ENCODE data around the gene GPR142. TPM values are rescaled to one million over a fixed set of nuclear protein-coding genes. Genes with fewer than 3 reads are reported as not detected.

Gene GPR142
- total RNA-seq, 4 donors from 2014 or later: not detected

- TF ChIP-seq, protein P1, sequence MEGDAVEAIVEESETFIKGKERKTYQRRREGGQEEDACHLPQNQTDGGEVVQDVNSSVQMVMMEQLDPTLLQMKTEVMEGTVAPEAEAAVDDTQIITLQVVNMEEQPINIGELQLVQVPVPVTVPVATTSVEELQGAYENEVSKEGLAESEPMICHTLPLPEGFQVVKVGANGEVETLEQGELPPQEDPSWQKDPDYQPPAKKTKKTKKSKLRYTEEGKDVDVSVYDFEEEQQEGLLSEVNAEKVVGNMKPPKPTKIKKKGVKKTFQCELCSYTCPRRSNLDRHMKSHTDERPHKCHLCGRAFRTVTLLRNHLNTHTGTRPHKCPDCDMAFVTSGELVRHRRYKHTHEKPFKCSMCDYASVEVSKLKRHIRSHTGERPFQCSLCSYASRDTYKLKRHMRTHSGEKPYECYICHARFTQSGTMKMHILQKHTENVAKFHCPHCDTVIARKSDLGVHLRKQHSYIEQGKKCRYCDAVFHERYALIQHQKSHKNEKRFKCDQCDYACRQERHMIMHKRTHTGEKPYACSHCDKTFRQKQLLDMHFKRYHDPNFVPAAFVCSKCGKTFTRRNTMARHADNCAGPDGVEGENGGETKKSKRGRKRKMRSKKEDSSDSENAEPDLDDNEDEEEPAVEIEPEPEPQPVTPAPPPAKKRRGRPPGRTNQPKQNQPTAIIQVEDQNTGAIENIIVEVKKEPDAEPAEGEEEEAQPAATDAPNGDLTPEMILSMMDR (IDR thresholded peaks at IDR 0.05): no peak
- no peak for DNase-seq (ENCODE audit: low spot score)
- no peak for ATAC-seq (ENCODE audit: low FRiP score)
Measured at GRCh38 chr17:74343121-74343520, 24.2 kb upstream of the GPR142 start.

- ATAC-seq (ENCODE audit: low FRiP score): no peak
- TF ChIP-seq, protein P1 (IDR thresholded peaks at IDR 0.05): no peak
- no peak for DNase-seq (ENCODE audit: low spot score)
Measured at GRCh38 chr17:74343526-74344284, 23.6 kb upstream of the GPR142 start.

GRCh38 chr17:74344658-74345057 is 22.6 kb upstream of the GPR142 start:
- no peak for ATAC-seq (ENCODE audit: low FRiP score)
- TF ChIP-seq, protein P1 (IDR thresholded peaks at IDR 0.05): no peak
- DNase-seq (ENCODE audit: low spot score): no peak

GRCh38 chr17:74345433-74346241 is 21.7 kb upstream of the GPR142 start:
- no peak for ATAC-seq (ENCODE audit: low FRiP score)
- no peak for DNase-seq (ENCODE audit: low spot score)
- TF ChIP-seq, protein P1 (IDR thresholded peaks at IDR 0.05): no peak

DNA sequence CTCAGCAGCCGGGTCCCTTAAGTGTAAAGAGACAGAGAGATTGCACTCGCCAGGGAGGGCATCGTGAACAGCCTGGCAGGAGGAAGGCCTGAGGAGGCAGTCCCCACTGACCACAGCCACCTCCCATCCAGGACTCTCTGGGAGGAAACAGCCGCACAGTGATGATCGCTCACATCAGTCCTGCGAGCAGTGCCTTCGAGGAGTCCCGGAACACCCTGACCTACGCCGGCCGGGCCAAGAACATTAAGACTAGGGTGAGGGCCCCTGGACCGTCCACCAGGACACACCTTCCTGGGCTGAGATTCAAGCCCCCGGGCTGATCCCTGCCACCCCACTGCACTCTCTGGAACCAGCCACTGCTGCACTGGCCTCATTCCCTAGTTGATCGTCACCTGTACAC is 19.7 kb upstream of the GPR142 start:
- DNase-seq (ENCODE audit: low spot score) (no peak), ATAC-seq (ENCODE audit: low FRiP score) (no peak)
- TF ChIP-seq, protein P1 (IDR thresholded peaks at IDR 0.05): no peak

DNA sequence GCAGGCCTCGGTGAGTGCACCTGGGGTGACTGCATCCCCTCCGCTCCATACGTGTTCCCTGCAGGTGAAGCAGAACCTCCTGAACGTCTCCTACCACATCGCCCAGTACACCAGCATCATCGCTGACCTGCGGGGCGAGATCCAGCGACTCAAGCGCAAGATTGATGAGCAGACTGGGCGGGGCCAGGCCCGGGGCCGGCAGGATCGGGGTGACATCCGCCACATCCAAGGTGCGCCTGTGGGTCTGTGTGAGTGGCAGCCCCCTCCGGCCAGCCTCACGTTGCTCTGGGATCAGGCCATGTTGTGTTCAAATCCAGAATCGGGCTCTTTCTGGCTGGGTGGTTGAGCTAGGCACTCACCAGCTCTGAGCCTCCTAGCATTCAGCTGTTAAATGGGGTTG is 18.2 kb upstream of the GPR142 start:
- ATAC-seq (ENCODE audit: low FRiP score): no peak
- TF ChIP-seq, protein P1 (IDR thresholded peaks at IDR 0.05): no peak
- no peak for DNase-seq (ENCODE audit: low spot score)

Measured in omental fat pad (tissue), 4 donors.